SK-N-SH treated with all-trans-retinoic acid at 6 μM for 48 hours (cell line): ENCODE data around the gene EPN3.

Source experiments
- ARNTL ChIP-seq: fragments of 450-650 bp; formaldehyde crosslinking; IDR thresholded peaks from 2 replicates; pipeline ENCODE4 v1.5.0; 2020; ENCODE audit warnings: low read depth, mild to moderate bottlenecking, moderate library complexity, borderline replicate concordance
- BACH2 ChIP-seq: fragments of 250-450 bp; sonication (Bioruptor Pico); IDR thresholded peaks from 2 replicates; pipeline ENCODE4 v1.9.0; 2021; ENCODE audit warnings: mild to moderate bottlenecking, borderline replicate concordance
- CSDC2 ChIP-seq: fragments of 250-450 bp; sonication (Bioruptor Pico); IDR thresholded peaks from 2 replicates; pipeline ENCODE4 v1.5.0; 2020; ENCODE audit warnings: mild to moderate bottlenecking, moderate library complexity
- CSRNP3 ChIP-seq: fragments of 250-450 bp; sonication (Bioruptor Pico); IDR thresholded peaks from 2 replicates; pipeline ENCODE4 v1.5.1; 2021; ENCODE audit warnings: mild to moderate bottlenecking, moderate library complexity
- ISL1 ChIP-seq: fragments of 250-450 bp; sonication (Bioruptor Pico); IDR thresholded peaks from 2 replicates; pipeline ENCODE4 v2.1.2; 2022; ENCODE audit warnings: mild to moderate bottlenecking, moderate library complexity
- POU6F1 ChIP-seq: fragments of 250-450 bp; sonication (Bioruptor Pico); IDR thresholded peaks from 2 replicates; pipeline ENCODE4 v1.8.0; 2021; ENCODE audit warnings: low read depth, mild to moderate bottlenecking, moderate library complexity, borderline replicate concordance
- RARB ChIP-seq: fragments of 250-450 bp; sonication (Bioruptor Pico); IDR thresholded peaks from 2 replicates; pipeline ENCODE4 v1.8.0; 2021; ENCODE audit warnings: mild to moderate bottlenecking, moderate library complexity
- SNAI2 ChIP-seq: fragments of 250-450 bp; sonication (Bioruptor Pico); IDR thresholded peaks from 2 replicates; pipeline ENCODE4 v1.5.0; 2020; ENCODE audit warnings: mild to moderate bottlenecking, moderate library complexity
- TSHZ2 ChIP-seq: fragments of 250-450 bp; sonication (Bioruptor Pico); IDR thresholded peaks from 2 replicates; pipeline ENCODE4 v1.5.0; 2020; ENCODE audit warnings: mild to moderate bottlenecking, moderate library complexity
- ZFP3 ChIP-seq: fragments of 250-450 bp; sonication (Bioruptor Pico); IDR thresholded peaks from 2 replicates; pipeline ENCODE4 v1.5.0; 2020; ENCODE audit warnings: mild to moderate bottlenecking, moderate library complexity
- ZFP30 ChIP-seq: fragments of 450-650 bp; formaldehyde crosslinking; IDR thresholded peaks from 2 replicates; pipeline ENCODE4 v1.5.0; 2022; ENCODE audit warnings: mild to moderate bottlenecking, moderate library complexity
- ZNF565 ChIP-seq: fragments of 450-650 bp; formaldehyde crosslinking; conservative IDR thresholded peaks from 2 replicates; pipeline ENCODE4 v1.5.0; 2020; ENCODE audit warnings: low read depth, mild to moderate bottlenecking, moderate library complexity
- ZNF8 ChIP-seq: fragments of 450-650 bp; formaldehyde crosslinking; IDR thresholded peaks from 2 replicates; pipeline ENCODE4 v1.5.0; 2020; ENCODE audit warnings: mild to moderate bottlenecking, moderate library complexity

- TF ChIP-seq ZFP3 (no peak), ZFP30 (CRISPR knock-in tag) (no peak), ZNF8 (CRISPR knock-in tag) (no peak), CSRNP3 (CRISPR knock-in tag) (no peak), ISL1 (CRISPR knock-in tag) (no peak), ARNTL (no peak), BACH2 (CRISPR knock-in tag) (no peak), RARB (no peak), CSDC2 (CRISPR knock-in tag) (no peak), POU6F1 (no peak), SNAI2 (no peak), TSHZ2 (no peak), ZNF565 (CRISPR knock-in tag) (no peak)
Measured at GRCh38 chr17:50565402-50566350, 33.1 kb downstream of the EPN3 start.
